Activated CD8-positive, alpha-beta memory T cell treated with anti-CD3 and anti-CD28 coated beads for 36 hours (primary cell): Measurements from ENCODE around the gene SPINT3. TPM values are rescaled to one million over a fixed set of nuclear protein-coding genes. Genes with fewer than 3 reads are reported as not detected.
"Not testable (repeated sequence)": the region's sequence is repeated elsewhere in the genome, so short reads cannot be mapped to it uniquely, and the experiment has no call there.

Source experiments
- CTCF ChIA-PET: fragments of 350-600 bp; sonication (Branson Sonifier 250); formaldehyde crosslinking; loops from one replicate; lab custom pipeline; 2021; ENCODE audit warnings: antibody characterized with exemption; lab: Charles Lee
- POLR2A ChIA-PET: fragments of 350-600 bp; sonication (Branson Sonifier 250); formaldehyde crosslinking; loops from one replicate; lab custom pipeline; 2021; ENCODE audit warnings: antibody characterized with exemption; lab: Charles Lee
- total RNA-seq, 2 experiments: library from RNA; stranded (reverse); gene quantifications; one replicate each; pipeline ENCODE4 v1.2.3, GENCODE V29; 2021

SPINT3 gene
- total RNA-seq, 2 experiments from 2014 or later, result not detected

GRCh38 chr20:45507011-45507820 is 8.2 kb downstream of the SPINT3 start:
- CTCF ChIA-PET, result no interaction called here
- POLR2A ChIA-PET, result no interaction called here

- POLR2A ChIA-PET, result no interaction called here
- CTCF ChIA-PET, result no interaction called here
Measured at GRCh38 chr20:45506398-45506797, 9.0 kb downstream of the SPINT3 start.

- POLR2A ChIA-PET, result no interaction called here
- CTCF ChIA-PET, result no interaction called here
Measured at GRCh38 chr20:45503403-45503802, 12.0 kb downstream of the SPINT3 start.

GRCh38 chr20:45502561-45502960 is 12.9 kb downstream of the SPINT3 start:
- POLR2A ChIA-PET, result no interaction called here

GRCh38 chr20:45501600-45501999 is 13.8 kb downstream of the SPINT3 start:
- CTCF ChIA-PET, result no interaction called here
- POLR2A ChIA-PET, result no interaction called here

More at GRCh38 chr20:45502561-45502960, 12.9 kb downstream of the SPINT3 start:
- CTCF ChIA-PET, result no interaction called here

GRCh38 chr20:45500022-45500421 is 15.4 kb downstream of the SPINT3 start:
- ChIA-PET CTCF (no interaction called here), POLR2A (no interaction called here)

- POLR2A ChIA-PET, result no interaction called here
- CTCF ChIA-PET, result no interaction called here
Measured at GRCh38 chr20:45497971-45498494, 17.4 kb downstream of the SPINT3 start.

- POLR2A ChIA-PET, result no interaction called here
- CTCF ChIA-PET, result interaction anchor here (0.7 kb wide), 1 partner anchor 122 kb away, joined by 3 read pairs; no protein-coding TSS in a partner anchor
Measured at GRCh38 chr20:45496166-45496565, 19.3 kb downstream of the SPINT3 start.

GRCh38 chr20:45495501-45495941 is 19.9 kb downstream of the SPINT3 start:
- ChIA-PET CTCF (no interaction called here), POLR2A (no interaction called here)

- CTCF ChIA-PET, result interaction anchor here (1.5 kb wide), 1 partner anchor 39 kb away, joined by 5 read pairs; no protein-coding TSS in a partner anchor
- POLR2A ChIA-PET, result no interaction called here
Measured at GRCh38 chr20:45489083-45489531, 26.3 kb downstream of the SPINT3 start.

GRCh38 chr20:45487231-45487635 is 28.2 kb downstream of the SPINT3 start:
- ChIA-PET CTCF (no interaction called here), POLR2A (interaction anchor here (0.6 kb wide), 1 partner anchor 267 kb away, joined by 3 read pairs; no protein-coding TSS in a partner anchor)

GRCh38 chr20:45485388-45485787 is 30.0 kb downstream of the SPINT3 start:
- CTCF ChIA-PET, result no interaction called here
- POLR2A ChIA-PET, result no interaction called here

GRCh38 chr20:45484676-45485075 is 30.7 kb downstream of the SPINT3 start:
- ChIA-PET CTCF (no interaction called here), POLR2A (no interaction called here)

- ChIA-PET POLR2A (no interaction called here), CTCF (no interaction called here)
Measured at GRCh38 chr20:45479822-45480221, 35.6 kb downstream of the SPINT3 start.

- POLR2A ChIA-PET, CTCF ChIA-PET: not testable (repeated sequence)
Measured at GRCh38 chr20:45477530-45478148, 37.8 kb downstream of the SPINT3 start.

- POLR2A ChIA-PET, CTCF ChIA-PET: not testable (repeated sequence)
Measured at GRCh38 chr20:45472286-45472685, 43.1 kb downstream of the SPINT3 start.

- ChIA-PET CTCF (no interaction called here), POLR2A (no interaction called here)
Measured at GRCh38 chr20:45470937-45471336, 44.5 kb downstream of the SPINT3 start.

GRCh38 chr20:45470262-45470931 is 45.0 kb downstream of the SPINT3 start:
- POLR2A ChIA-PET, result no interaction called here
- CTCF ChIA-PET, result interaction anchor here (1.3 kb wide), 1 partner anchor 12 kb away, joined by 3 read pairs; no protein-coding TSS in a partner anchor

GRCh38 chr20:45469336-45470261 is 45.8 kb downstream of the SPINT3 start, which contains the start of gene WFDC2:
Gene WFDC2, plus strand, starts transcription at chr20:45469753. Its CDS starts 29 bp downstream, at chr20:45469782.
- ChIA-PET POLR2A (no interaction called here), CTCF (interaction anchor here (1.3 kb wide), 1 partner anchor 11 kb away, joined by 3 read pairs; no protein-coding TSS in a partner anchor)
